HG03196 (cell line): ENCODE results near the gene CLIC6.
"Not testable (repeated sequence)": the region's sequence is repeated elsewhere in the genome, so short reads cannot be mapped to it uniquely, and the experiment has no call there.

Experiments
- ATAC-seq: cut with Tn5 transposase; IDR thresholded peaks from one replicate; pipeline ENCODE4 v1.9.1; 2021; ENCODE audit not compliant: unreplicated experiment

Gene CLIC6

GRCh38 chr21:34651642-34652041 is 17.2 kb upstream of the CLIC6 start:
- ATAC-seq, result no peak

GRCh38 chr21:34653522-34653921 is 15.3 kb upstream of the CLIC6 start:
- no peak for ATAC-seq

GRCh38 chr21:34661848-34662247 is 6.9 kb upstream of the CLIC6 start:
- no peak for ATAC-seq

- ATAC-seq, result no peak
Measured at GRCh38 chr21:34667761-34668160, 1.0 kb upstream of the CLIC6 start.

GRCh38 chr21:34669149-34669879 is 520 bp downstream of the CLIC6 start:
- ATAC-seq, result no peak

GRCh38 chr21:34669880-34670219 is 1.1 kb downstream of the CLIC6 start:
- ATAC-seq, result not testable (repeated sequence)

- no peak for ATAC-seq
Measured at GRCh38 chr21:34670220-34670961, 1.6 kb downstream of the CLIC6 start.

- no peak for ATAC-seq
Measured at GRCh38 chr21:34670962-34671348, 2.2 kb downstream of the CLIC6 start.

- no peak for ATAC-seq
Measured at GRCh38 chr21:34671462-34671861, 2.7 kb downstream of the CLIC6 start.

- ATAC-seq, result no peak
Measured at GRCh38 chr21:34671891-34672290, 3.1 kb downstream of the CLIC6 start.

GRCh38 chr21:34673006-34673405 is 4.2 kb downstream of the CLIC6 start:
- no peak for ATAC-seq

GRCh38 chr21:34674468-34674867 is 5.7 kb downstream of the CLIC6 start:
- ATAC-seq, result no peak

- no peak for ATAC-seq
Measured at GRCh38 chr21:34675871-34676270, 7.1 kb downstream of the CLIC6 start.

GRCh38 chr21:34679051-34679450 is 10.3 kb downstream of the CLIC6 start:
- ATAC-seq, result no peak

GRCh38 chr21:34684174-34684876 is 15.5 kb downstream of the CLIC6 start:
- no peak for ATAC-seq

- ATAC-seq, result no peak
Measured at GRCh38 chr21:34687065-34687464, 18.3 kb downstream of the CLIC6 start.

- no peak for ATAC-seq
Measured at GRCh38 chr21:34687745-34688144, 19.0 kb downstream of the CLIC6 start.

- no peak for ATAC-seq
Measured at GRCh38 chr21:34688145-34688544, 19.4 kb downstream of the CLIC6 start.

- ATAC-seq, result no peak
Measured at GRCh38 chr21:34688715-34689114, 19.9 kb downstream of the CLIC6 start.

GRCh38 chr21:34690041-34690792 is 21.4 kb downstream of the CLIC6 start:
- ATAC-seq, result no peak

GRCh38 chr21:34690793-34691175 is 22.0 kb downstream of the CLIC6 start:
- ATAC-seq, result no peak
